Coronary artery (tissue), 2 donors: Measurements from ENCODE around the gene NAMPT.
A peak's percentile ranks its signal among the peaks of the same experiment; 100 is the strongest.
"Not testable (repeated sequence)": the region's sequence is repeated elsewhere in the genome, so short reads cannot be mapped to it uniquely, and the experiment has no call there.

Experiments used
- DNase-seq: peaks from one replicate; pipeline ENCODE4 v3.0.0-alpha.2; 2017; ENCODE audit warnings: low spot score
- H3K27ac ChIP-seq, 2 donors: fragments of 200-600 bp; sonication (generic); one replicate each; pipeline ENCODE4 v1.5.1; 2016 to 2019
- H3K4me3 ChIP-seq: fragments of 200-600 bp; sonication (generic); 2 replicates; pipeline ENCODE4 v1.5.1; 2016; ENCODE audit warnings: mild to moderate bottlenecking, moderate library complexity
- TF ChIP-seq, protein P1 (sequence below): fragments of 200-600 bp; sonication (generic); IDR thresholded peaks from one replicate; pipeline ENCODE4 v1.5.1; 2019; ENCODE audit warnings: antibody characterized with exemption

The NAMPT gene

DNA sequence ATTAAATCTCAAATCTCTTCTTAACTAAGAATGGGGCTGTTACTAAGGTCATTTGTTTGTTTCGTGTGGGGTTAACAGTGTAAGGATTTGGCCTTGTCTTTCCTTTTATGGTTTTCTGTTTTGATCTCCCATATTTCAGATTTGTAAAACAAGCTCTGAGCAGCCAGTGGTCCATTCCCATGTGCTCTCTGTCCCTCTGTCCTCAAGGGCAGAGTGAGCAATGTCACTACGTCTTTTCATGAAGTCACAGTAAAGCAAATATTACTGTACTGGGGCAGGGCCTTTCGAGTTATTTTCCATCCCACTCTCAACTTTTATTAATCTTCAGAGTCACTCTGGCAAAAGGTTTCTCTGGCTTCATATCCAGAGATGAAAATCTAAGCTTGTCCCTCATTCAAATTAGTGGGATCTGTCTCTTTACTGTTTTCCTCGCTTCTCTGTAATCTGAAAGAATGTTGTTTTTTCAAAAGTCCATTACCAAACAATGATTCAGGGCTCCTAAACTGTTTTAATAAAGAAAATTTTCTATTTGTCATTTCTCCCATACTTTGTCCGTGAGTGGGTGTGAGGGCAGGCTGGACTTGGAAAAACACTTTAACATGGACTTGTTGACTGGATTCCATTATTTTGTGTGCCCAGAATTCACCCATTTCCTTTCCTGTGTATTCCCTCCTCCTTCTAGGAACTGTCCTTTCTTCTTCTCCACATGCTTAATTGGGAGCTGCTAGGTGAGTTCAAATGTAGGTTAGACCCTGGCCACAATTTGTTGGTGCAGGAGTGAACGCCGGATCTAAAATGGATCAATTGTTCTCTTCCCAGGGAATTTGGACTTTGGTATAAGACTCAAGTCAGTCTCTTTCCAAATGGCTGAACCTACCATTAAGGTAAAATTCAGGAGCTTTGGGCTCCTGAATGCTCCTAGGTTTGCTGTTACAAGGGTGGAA is 42.1 kb upstream of the NAMPT start:
- DNase-seq: no peak
- TF ChIP-seq, protein P1, sequence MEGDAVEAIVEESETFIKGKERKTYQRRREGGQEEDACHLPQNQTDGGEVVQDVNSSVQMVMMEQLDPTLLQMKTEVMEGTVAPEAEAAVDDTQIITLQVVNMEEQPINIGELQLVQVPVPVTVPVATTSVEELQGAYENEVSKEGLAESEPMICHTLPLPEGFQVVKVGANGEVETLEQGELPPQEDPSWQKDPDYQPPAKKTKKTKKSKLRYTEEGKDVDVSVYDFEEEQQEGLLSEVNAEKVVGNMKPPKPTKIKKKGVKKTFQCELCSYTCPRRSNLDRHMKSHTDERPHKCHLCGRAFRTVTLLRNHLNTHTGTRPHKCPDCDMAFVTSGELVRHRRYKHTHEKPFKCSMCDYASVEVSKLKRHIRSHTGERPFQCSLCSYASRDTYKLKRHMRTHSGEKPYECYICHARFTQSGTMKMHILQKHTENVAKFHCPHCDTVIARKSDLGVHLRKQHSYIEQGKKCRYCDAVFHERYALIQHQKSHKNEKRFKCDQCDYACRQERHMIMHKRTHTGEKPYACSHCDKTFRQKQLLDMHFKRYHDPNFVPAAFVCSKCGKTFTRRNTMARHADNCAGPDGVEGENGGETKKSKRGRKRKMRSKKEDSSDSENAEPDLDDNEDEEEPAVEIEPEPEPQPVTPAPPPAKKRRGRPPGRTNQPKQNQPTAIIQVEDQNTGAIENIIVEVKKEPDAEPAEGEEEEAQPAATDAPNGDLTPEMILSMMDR: no peak
- Histone ChIP-seq H3K27ac (peak overlapping the region; percentile 52 to 58), H3K4me3 (no peak overlapping the region)

DNA sequence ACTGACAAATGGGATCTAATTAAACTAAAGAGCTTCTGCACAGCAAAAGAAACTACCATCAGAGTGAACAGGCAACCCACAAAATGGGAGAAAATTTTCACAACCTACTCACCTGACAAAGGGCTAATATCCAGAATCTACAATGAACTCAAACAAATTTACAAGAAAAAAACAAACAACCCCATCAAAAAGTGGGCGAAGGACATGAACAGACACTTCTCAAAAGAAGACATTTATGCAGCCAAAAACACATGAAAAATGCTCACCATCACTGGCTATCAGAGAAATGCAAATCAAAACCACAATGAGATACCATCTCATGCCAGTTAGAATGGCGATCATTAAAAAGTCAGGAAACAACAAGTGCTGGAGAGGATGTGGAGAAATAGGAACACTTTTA is 39.7 kb upstream of the NAMPT start:
- not testable (repeated sequence) for DNase-seq, H3K4me3 ChIP-seq

DNA sequence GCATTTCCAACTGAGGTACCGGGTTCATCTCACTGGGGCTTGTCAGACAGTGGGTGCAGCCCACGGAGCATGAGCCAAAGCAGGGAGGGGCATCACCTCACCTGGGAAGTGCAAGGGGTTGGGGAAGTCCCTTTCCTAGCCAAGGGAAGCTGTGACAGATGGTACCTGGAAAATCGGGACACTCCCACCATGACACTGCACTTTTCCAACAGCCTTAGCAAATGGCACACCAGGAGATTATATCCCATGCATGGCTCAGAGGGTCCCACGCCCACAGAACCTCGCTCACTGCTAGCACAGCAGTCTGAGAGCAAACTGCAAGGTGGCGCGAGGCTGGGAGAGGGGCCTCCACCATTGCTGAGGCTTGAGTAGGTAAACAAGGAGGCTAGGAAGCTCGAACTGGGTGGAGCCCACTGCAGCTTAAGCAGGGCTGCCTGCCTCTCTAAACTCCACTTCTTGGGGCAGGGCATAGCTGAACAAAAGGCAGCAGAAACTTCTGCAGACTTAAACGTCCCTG is 35.5 kb upstream of the NAMPT start:
- not testable (repeated sequence) for DNase-seq, H3K27ac ChIP-seq, H3K4me3 ChIP-seq

More for the DNA sequence above, 39.7 kb upstream of the NAMPT start:
- H3K27ac ChIP-seq: not testable (repeated sequence)

- Histone ChIP-seq H3K27ac (no peak overlapping the region), H3K4me3 (no peak overlapping the region)
- DNase-seq: no peak
- TF ChIP-seq, protein P1: no peak
Measured at GRCh38 chr7:106318482-106318881, 33.7 kb upstream of the NAMPT start.

GRCh38 chr7:106317971-106318370 is 33.2 kb upstream of the NAMPT start:
- Histone ChIP-seq H3K27ac (no peak overlapping the region), H3K4me3 (no peak overlapping the region)
- TF ChIP-seq, protein P1: no peak
- DNase-seq: no peak

DNA sequence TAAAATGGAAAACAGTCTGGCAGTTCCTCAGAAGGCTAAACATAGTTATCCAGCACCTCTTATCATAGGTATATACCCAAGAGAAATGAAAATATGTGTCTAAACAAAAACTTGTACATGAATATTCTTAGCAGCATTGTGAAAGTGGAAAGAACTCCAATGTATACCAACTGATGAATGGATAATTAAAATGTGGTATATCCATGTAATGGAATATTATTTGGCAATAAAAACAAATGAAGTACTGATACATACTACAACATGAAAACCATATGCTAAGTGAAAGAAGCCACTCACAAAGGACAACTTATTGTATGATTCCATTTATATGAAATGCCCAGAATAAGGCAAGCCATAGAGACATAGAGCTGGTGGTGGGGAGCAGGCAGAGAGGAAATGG is 32.2 kb upstream of the NAMPT start:
- DNase-seq: no peak
- Histone ChIP-seq H3K4me3 (no peak overlapping the region), H3K27ac (no peak overlapping the region)
- TF ChIP-seq, protein P1: no peak

DNA sequence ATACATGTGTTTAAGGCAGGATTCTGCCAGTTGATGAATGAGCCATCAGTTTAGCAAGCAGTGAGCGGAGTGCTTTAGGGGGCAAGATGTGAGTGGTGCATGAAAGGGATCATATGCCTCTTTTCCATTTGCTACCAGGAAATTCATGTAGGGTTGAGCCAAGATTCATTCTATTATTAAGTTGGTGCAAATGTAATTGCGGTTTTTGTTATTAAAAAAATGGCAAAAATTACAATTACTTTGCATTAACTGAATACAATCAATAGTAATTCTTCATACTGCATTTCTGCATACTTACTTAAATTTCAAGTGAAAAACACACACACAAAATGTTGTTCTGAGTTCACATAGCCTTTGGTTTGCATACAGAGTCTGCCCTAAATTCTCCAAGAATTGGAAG is 30.1 kb upstream of the NAMPT start:
- Histone ChIP-seq H3K4me3 (no peak overlapping the region), H3K27ac (no peak overlapping the region)
- no peak for DNase-seq
- TF ChIP-seq, protein P1: no peak

GRCh38 chr7:106313966-106314365 is 29.2 kb upstream of the NAMPT start:
- DNase-seq: no peak
- H3K4me3 ChIP-seq: no peak overlapping the region
- TF ChIP-seq, protein P1: no peak
- H3K27ac ChIP-seq: peak overlapping the region in 1 of 2 donors; percentile 3
